Activated CD4-positive, alpha-beta memory T cell treated with anti-CD3 and anti-CD28 coated beads, Interleukin-2, amount 10 ng/mL, durations not matched to agents 7 days and 5 days (primary cell): Measurements from ENCODE around the gene SLC35F3. TPM values are rescaled to one million over a fixed set of nuclear protein-coding genes. Genes with fewer than 3 reads are reported as not detected.

Source experiments
- CTCF ChIA-PET: fragments of 350-600 bp; sonication (Branson Sonifier 250); formaldehyde crosslinking; loops from one replicate; lab custom pipeline; 2021; ENCODE audit warnings: antibody characterized with exemption, inconsistent platforms; lab: Charles Lee
- POLR2A ChIA-PET: fragments of 350-600 bp; sonication (Branson Sonifier 250); formaldehyde crosslinking; loops from one replicate; lab custom pipeline; 2021; ENCODE audit warnings: antibody characterized with exemption; lab: Charles Lee
- DNase-seq: peaks from one replicate; pipeline ENCODE4 v3.0.0-alpha.2; 2020
- H3K27ac Mint-ChIP-seq: one replicate; pipeline ENCODE4 v1.8.0; 2021; ENCODE audit warnings: mild to moderate bottlenecking, mixed read lengths
- H3K27me3 Mint-ChIP-seq: one replicate; pipeline ENCODE4 v1.8.0; 2021; ENCODE audit warnings: mixed read lengths
- H3K36me3 Mint-ChIP-seq: one replicate; pipeline ENCODE4 v1.8.0; 2021; ENCODE audit warnings: low read depth, mixed read lengths
- H3K4me1 Mint-ChIP-seq: one replicate; pipeline ENCODE4 v1.8.0; 2021; ENCODE audit warnings: mixed read lengths
- H3K4me3 Mint-ChIP-seq: one replicate; pipeline ENCODE4 v1.8.0; 2021; ENCODE audit warnings: mild to moderate bottlenecking, mixed read lengths
- H3K9me3 Mint-ChIP-seq: one replicate; pipeline ENCODE4 v1.8.0; 2021; ENCODE audit warnings: mixed read lengths
- total RNA-seq, 2 experiments: library from RNA; stranded (reverse); gene quantifications; one replicate each; pipeline ENCODE4 v1.2.3, GENCODE V29; 2021

Gene SLC35F3
- total RNA-seq, 2 experiments from 2014 or later, result 10.7 to 11.3 TPM

GRCh38 chr1:234280500-234280899 lies 376.0 kb downstream of the SLC35F3 start:
- POLR2A ChIA-PET, result no interaction called here
- Mint-ChIP-seq H3K27me3 (no peaks in the 10 kb centered on the region), H3K27ac (no peak overlapping the region), H3K9me3 (no peaks in the 10 kb centered on the region), H3K36me3 (no peaks in the 10 kb centered on the region), H3K4me3 (no peak overlapping the region), H3K4me1 (no peaks in the 10 kb centered on the region)
- no peak for DNase-seq
- CTCF ChIA-PET, result no interaction called here

- Mint-ChIP-seq H3K36me3 (no peaks in the 10 kb centered on the region), H3K27me3 (no peaks in the 10 kb centered on the region), H3K4me1 (no peaks in the 10 kb centered on the region), H3K9me3 (no peaks in the 10 kb centered on the region), H3K4me3 (no peak overlapping the region), H3K27ac (no peak overlapping the region)
- DNase-seq, result no peak
- POLR2A ChIA-PET, result no interaction called here
- CTCF ChIA-PET, result interaction anchor here (0.9 kb wide), 1 partner anchor 28 kb away, joined by 3 read pairs; no protein-coding TSS in a partner anchor
These were observed 377.5 kb downstream of the SLC35F3 start for GRCh38 chr1:234281826-234282489.

GRCh38 chr1:234286206-234286605 lies 381.7 kb downstream of the SLC35F3 start:
- Mint-ChIP-seq H3K4me3 (no peak overlapping the region), H3K27me3 (peaks cover 2% of the 10 kb centered on the region), H3K4me1 (no peaks in the 10 kb centered on the region), H3K36me3 (peaks cover 12% of the 10 kb centered on the region), H3K9me3 (peaks cover 11% of the 10 kb centered on the region), H3K27ac (no peak overlapping the region)
- POLR2A ChIA-PET, result no interaction called here
- no peak for DNase-seq
- CTCF ChIA-PET, result no interaction called here

- peaks cover 2% of the 10 kb centered on the region for H3K27me3 Mint-ChIP-seq
- H3K4me3 Mint-ChIP-seq, result no peak overlapping the region
- H3K36me3 Mint-ChIP-seq, result peaks cover 12% of the 10 kb centered on the region
- no peaks in the 10 kb centered on the region for H3K4me1 Mint-ChIP-seq
- peaks cover 11% of the 10 kb centered on the region for H3K9me3 Mint-ChIP-seq
- CTCF ChIA-PET, result interaction anchor here (1.7 kb wide), 1 partner anchor 21 kb away, joined by 7 read pairs; no protein-coding TSS in a partner anchor
- POLR2A ChIA-PET, result no interaction called here
- no peak overlapping the region for H3K27ac Mint-ChIP-seq
- no peak for DNase-seq
These were observed 384.5 kb downstream of the SLC35F3 start for GRCh38 chr1:234288946-234289345.

GRCh38 chr1:234289538-234290305 lies 385.2 kb downstream of the SLC35F3 start:
- H3K4me1 Mint-ChIP-seq, result no peaks in the 10 kb centered on the region
- ChIA-PET CTCF (interaction anchor here (1.7 kb wide), 1 partner anchor 20 kb away, joined by 7 read pairs; no protein-coding TSS in a partner anchor), POLR2A (no interaction called here)
- no peak overlapping the region for H3K27ac Mint-ChIP-seq
- no peak overlapping the region for H3K4me3 Mint-ChIP-seq
- H3K9me3 Mint-ChIP-seq, result peaks cover 11% of the 10 kb centered on the region
- H3K27me3 Mint-ChIP-seq, result peaks cover 2% of the 10 kb centered on the region
- H3K36me3 Mint-ChIP-seq, result peaks cover 12% of the 10 kb centered on the region
- no peak for DNase-seq

- Mint-ChIP-seq H3K4me1 (no peaks in the 10 kb centered on the region), H3K27ac (no peak overlapping the region), H3K9me3 (peaks cover 11% of the 10 kb centered on the region), H3K4me3 (no peak overlapping the region), H3K36me3 (peaks cover 12% of the 10 kb centered on the region), H3K27me3 (peaks cover 4% of the 10 kb centered on the region)
- no peak for DNase-seq
- ChIA-PET POLR2A (no interaction called here), CTCF (interaction anchor here (1.3 kb wide), 1 partner anchor 10 kb away, joined by 3 read pairs; no protein-coding TSS in a partner anchor)
These were observed 387.5 kb downstream of the SLC35F3 start for GRCh38 chr1:234292011-234292410.

- POLR2A ChIA-PET, result no interaction called here
- H3K27me3 Mint-ChIP-seq, result peaks cover 4% of the 10 kb centered on the region
- no peak for DNase-seq
- no peak overlapping the region for H3K27ac Mint-ChIP-seq
- H3K4me1 Mint-ChIP-seq, result no peaks in the 10 kb centered on the region
- H3K9me3 Mint-ChIP-seq, result peaks cover 11% of the 10 kb centered on the region
- peaks cover 12% of the 10 kb centered on the region for H3K36me3 Mint-ChIP-seq
- CTCF ChIA-PET, result no interaction called here
- H3K4me3 Mint-ChIP-seq, result no peak overlapping the region
These were observed 388.1 kb downstream of the SLC35F3 start for GRCh38 chr1:234292548-234292947.

GRCh38 chr1:234294109-234294817 lies 389.8 kb downstream of the SLC35F3 start:
- no peak overlapping the region for H3K27ac Mint-ChIP-seq
- ChIA-PET CTCF (interaction anchor here (1.3 to 1.8 kb wide), 5 partner anchors 11 to 82 kb away, joined by 3 to 9 read pairs (median 4); no protein-coding TSS in a partner anchor), POLR2A (no interaction called here)
- peaks cover 10% of the 10 kb centered on the region for H3K9me3 Mint-ChIP-seq
- no peak for DNase-seq
- H3K27me3 Mint-ChIP-seq, result peaks cover 2% of the 10 kb centered on the region
- peaks cover 9% of the 10 kb centered on the region for H3K36me3 Mint-ChIP-seq
- no peaks in the 10 kb centered on the region for H3K4me1 Mint-ChIP-seq
- no peak overlapping the region for H3K4me3 Mint-ChIP-seq

- peaks cover 2% of the 10 kb centered on the region for H3K27me3 Mint-ChIP-seq
- H3K4me1 Mint-ChIP-seq, result no peaks in the 10 kb centered on the region
- POLR2A ChIA-PET, result no interaction called here
- CTCF ChIA-PET, result interaction anchor here (1.3 to 1.8 kb wide), 4 partner anchors 14 to 82 kb away, joined by 3 to 9 read pairs (median 4); no protein-coding TSS in a partner anchor
- peaks cover 2% of the 10 kb centered on the region for H3K36me3 Mint-ChIP-seq
- no peak for DNase-seq
- H3K4me3 Mint-ChIP-seq, result no peak overlapping the region
- peaks cover 2% of the 10 kb centered on the region for H3K9me3 Mint-ChIP-seq
- H3K27ac Mint-ChIP-seq, result no peak overlapping the region
These were observed 390.6 kb downstream of the SLC35F3 start for GRCh38 chr1:234295068-234295467.

- Mint-ChIP-seq H3K4me3 (no peak overlapping the region), H3K36me3 (no peaks in the 10 kb centered on the region), H3K4me1 (no peaks in the 10 kb centered on the region), H3K9me3 (no peaks in the 10 kb centered on the region), H3K27ac (no peak overlapping the region), H3K27me3 (peaks cover 2% of the 10 kb centered on the region)
- POLR2A ChIA-PET, result no interaction called here
- CTCF ChIA-PET, result interaction anchor here (1.3 to 1.8 kb wide), 4 partner anchors 13 to 83 kb away, joined by 3 to 9 read pairs (median 4); no protein-coding TSS in a partner anchor
- DNase-seq, result no peak
These were observed 391.1 kb downstream of the SLC35F3 start for GRCh38 chr1:234295626-234296025.

GRCh38 chr1:234296496-234296895 lies 392.0 kb downstream of the SLC35F3 start:
- H3K9me3 Mint-ChIP-seq, result no peaks in the 10 kb centered on the region
- H3K4me3 Mint-ChIP-seq, result no peak overlapping the region
- no peak overlapping the region for H3K27ac Mint-ChIP-seq
- H3K27me3 Mint-ChIP-seq, result peaks cover 2% of the 10 kb centered on the region
- ChIA-PET POLR2A (no interaction called here), CTCF (no interaction called here)
- no peak for DNase-seq
- no peaks in the 10 kb centered on the region for H3K36me3 Mint-ChIP-seq
- H3K4me1 Mint-ChIP-seq, result no peaks in the 10 kb centered on the region

- DNase-seq, result no peak
- Mint-ChIP-seq H3K4me3 (no peak overlapping the region), H3K4me1 (no peaks in the 10 kb centered on the region), H3K36me3 (no peaks in the 10 kb centered on the region), H3K27ac (no peak overlapping the region), H3K27me3 (peaks cover 2% of the 10 kb centered on the region), H3K9me3 (no peaks in the 10 kb centered on the region)
- POLR2A ChIA-PET, result no interaction called here
- CTCF ChIA-PET, result interaction anchor here (1.0 kb wide), 1 partner anchor 12 kb away, joined by 4 read pairs; no protein-coding TSS in a partner anchor
These were observed 393.2 kb downstream of the SLC35F3 start for GRCh38 chr1:234297668-234298067.
